ENCODE data around the gene PEAK1.
"Not testable (repeated sequence)": the region's sequence is repeated elsewhere in the genome, so short reads cannot be mapped to it uniquely, and the experiment has no call there.

Gene PEAK1

DNA sequence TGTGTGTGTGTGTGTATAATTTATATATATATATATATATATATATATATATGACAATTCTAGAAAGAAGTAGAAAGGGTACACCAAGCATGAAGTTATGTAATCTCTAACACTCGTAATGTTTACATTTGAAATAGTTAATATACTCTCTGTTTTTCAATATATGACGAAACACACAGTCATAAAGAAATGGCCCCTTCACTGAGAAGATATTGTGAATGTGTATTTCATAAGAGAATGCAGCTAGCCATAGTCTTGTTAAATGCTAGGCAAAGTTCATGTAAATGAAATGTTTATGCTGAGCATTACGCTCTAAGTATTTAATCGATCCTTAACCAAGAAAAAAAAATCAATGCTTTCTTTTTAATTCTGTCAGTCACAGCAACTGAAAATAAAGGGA is 194.3 kb downstream of the PEAK1 start:
- no peak for DNase-seq (ENCODE audit: low spot score)

DNA sequence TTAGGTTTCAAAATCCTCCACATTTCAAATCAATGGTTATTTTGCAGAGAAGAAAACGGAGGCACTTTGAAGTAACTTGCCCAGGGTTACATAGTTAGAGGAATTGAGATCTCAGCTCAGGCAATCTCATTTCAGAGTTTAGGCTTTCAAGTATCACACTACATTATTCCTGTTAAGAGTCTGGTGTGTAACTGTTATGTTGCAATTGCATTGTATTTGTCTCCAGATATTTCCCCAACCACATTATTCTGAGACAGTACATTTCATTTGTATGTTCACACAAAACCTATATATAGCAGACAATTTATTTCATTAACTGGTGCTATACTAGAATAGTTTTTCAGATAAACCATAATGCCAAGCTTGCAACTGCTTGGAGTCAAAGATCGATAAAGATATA is 194.8 kb downstream of the PEAK1 start:
- DNase-seq (ENCODE audit: low spot score), result no peak

DNA sequence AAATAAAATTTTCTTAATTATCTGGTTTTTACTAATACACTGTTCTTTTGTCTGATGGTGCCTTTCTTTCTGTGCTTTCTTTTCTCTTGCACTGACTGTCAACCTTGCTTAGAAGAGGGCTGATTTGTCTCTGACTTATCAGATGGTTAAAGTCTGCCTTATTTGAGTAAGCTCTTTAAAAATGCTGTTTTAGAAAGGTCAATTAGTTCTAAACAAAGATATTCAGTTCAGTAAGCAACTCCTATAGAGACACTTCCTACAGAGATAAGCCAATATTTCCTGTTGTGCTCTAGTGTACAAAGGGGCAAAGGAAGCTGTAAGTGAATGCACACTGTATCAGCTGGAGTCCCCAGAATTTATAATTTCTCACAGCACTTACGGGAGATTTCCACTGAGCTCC is 195.6 kb downstream of the PEAK1 start:
- no peak for DNase-seq (ENCODE audit: low spot score)

DNA sequence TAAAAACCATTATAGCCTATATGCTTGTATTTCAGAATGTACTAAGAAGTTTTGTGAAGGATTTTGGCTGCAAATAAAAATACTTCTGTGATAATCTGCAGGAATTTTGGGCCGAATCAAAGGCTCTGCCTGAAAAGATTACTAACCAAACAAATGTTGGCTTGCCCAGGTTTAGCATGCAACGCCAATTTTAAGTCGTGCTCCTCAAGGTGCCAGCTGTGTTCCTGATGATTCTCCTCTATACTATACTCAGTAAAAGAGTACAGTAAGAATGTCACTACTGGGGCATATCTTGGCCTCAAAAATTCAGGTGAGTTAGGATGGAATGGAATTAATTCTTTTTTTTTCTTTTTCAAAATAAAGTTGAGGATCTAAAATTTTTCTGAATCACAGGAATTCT is 198.2 kb downstream of the PEAK1 start:
- no peak for DNase-seq (ENCODE audit: low spot score)

DNA sequence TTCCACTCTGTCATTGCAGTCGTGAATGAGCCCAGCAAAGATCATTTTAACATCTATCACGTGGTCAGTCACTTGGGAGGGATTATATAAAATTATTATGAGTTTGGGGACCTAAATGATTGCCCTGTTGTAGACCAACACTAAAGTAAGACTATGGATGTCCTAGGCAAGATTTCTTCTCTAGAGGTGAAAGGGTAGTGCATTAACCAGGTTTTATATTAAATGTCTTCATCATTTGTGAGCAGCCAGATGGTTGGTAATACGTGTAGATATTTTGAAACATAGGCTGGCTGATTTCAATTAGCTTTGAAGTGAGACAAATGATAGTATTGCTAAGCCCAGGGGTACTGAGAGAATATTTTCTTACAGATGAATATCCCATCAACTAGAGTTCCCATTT is 198.7 kb downstream of the PEAK1 start:
- no peak for DNase-seq (ENCODE audit: low spot score)

DNA sequence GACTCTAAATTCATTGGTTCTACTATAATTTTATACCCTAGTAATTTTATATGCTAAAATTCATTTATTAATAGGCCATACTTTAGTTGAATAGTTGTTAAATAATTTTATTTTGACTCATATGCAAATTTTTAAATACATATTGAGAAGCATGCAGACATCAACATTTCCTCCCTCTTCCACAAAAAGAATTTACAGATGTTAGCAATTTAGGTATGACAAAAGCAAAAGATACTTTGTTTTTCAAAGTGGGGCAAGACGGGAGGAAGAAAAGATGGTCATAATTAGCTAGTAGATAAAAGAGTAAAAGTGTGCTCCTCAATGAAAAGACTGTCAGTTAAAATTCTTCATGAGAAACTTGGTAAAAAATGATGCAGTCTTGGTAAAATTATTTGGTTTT is 200.1 kb downstream of the PEAK1 start:
- no peak for DNase-seq (ENCODE audit: low spot score)

DNA sequence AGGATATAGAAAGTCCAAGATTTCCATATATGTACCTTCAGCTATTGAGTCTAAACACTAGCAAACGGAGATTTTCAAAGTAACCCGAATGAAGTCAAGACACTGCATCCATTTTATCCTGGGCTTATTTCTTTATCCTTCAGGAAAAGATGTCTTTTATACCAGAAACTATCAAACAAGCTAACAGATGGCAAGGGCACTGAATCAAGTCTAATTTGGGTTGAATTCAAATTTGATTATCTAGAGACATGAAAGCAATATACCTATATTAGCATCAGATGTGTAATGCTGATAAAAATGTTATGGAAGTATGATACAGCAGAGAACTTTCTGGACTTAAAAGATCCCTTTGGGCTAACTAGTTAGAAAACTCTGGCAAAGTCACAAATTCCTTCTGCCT is 210.7 kb downstream of the PEAK1 start:
- DNase-seq (ENCODE audit: low spot score), result no peak

DNA sequence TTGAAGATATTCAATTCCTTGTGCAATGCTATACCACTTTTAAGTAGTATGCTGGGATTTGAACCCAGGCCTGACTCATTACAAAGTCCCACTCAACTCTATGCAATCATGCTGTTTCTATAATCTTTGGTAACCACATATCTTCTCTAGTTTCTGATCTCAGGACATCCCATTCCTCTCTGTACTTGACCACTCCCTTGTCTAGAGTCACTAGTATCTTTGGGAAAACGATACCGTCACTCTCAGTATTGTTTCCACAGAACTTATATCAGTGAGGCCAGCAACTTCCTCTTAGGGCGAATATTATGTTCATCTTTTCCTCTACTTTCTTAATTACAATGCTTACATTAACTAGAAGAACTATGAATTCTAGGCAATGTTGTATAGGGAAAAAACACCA is 211.7 kb downstream of the PEAK1 start:
- no peak for DNase-seq (ENCODE audit: low spot score)

DNA sequence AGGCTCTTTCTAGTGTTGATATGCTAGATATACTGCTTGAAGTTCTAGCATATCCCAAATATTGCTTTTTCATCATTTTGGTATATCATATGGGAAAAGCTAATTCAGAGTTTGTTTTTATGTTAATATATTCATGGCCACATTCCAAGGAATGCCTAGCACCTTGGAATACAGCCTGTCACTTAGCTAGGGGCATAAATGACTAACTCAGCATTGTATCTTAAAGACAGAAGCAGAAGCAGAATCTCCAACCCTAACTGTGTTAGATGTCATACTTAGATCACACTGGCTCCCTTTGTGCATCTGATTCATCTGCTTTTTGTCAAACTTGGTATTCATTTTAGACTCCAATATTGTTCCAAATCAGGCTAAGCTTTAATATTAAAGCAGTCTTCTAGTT is 218.2 kb downstream of the PEAK1 start:
- DNase-seq (ENCODE audit: low spot score), result no peak

DNA sequence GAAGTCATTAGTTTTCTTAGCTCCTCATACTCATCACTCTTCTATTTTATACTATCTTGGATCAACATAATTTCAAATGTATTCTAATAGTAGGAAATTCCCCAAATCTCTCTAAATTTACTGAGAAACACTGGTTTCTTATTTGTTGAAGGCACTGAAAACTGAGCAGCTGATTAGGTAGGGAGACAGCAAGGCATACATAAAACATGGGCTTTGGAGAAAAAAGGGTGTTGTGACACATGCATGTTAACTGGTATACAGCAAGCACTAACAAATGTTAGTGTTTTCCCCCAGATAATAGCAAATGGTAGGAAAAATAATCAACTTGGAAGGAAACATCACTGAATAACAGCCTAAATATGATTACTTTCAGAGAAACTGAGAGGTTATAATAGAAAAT is 223.5 kb downstream of the PEAK1 start:
- no peak for DNase-seq (ENCODE audit: low spot score)

DNA sequence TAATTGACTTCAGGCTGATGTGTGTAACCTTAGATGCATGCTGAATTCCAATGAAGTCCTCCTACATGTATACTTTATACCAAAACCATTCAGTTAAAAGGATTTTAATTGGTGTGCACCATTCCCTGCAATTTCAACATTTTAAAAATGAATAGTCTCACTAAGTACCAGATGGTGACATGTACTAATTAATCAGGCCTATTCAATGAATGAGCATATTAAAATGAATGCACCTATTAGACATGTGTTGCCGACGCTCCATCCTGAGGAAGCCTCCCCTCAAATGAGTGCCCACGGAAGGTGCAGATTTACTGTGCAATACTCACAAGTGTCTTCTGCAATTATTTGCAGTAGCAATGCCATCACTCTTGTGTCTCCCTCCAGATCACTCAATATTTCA is 224.3 kb downstream of the PEAK1 start:
- no peak for DNase-seq (ENCODE audit: low spot score)

DNA sequence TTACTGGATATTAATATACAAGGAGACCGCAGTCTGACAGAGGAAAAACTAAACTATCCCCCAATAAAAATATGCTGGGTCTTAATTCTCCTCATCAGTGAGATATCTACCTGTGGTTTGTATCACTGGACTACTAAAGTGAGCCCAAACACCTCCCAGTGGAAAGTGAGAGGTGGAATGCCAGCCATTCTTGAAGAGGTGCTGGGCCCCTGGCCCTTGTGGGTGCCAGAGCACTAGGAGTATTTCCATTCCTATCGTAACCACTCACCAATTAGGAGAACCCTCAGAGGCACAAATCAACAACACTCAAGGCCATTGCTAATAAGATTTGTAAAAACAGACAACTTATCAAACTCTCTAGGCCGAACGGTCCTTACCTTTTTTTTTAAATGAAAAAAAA is 227.5 kb downstream of the PEAK1 start:
- no peak for DNase-seq (ENCODE audit: low spot score)

DNA sequence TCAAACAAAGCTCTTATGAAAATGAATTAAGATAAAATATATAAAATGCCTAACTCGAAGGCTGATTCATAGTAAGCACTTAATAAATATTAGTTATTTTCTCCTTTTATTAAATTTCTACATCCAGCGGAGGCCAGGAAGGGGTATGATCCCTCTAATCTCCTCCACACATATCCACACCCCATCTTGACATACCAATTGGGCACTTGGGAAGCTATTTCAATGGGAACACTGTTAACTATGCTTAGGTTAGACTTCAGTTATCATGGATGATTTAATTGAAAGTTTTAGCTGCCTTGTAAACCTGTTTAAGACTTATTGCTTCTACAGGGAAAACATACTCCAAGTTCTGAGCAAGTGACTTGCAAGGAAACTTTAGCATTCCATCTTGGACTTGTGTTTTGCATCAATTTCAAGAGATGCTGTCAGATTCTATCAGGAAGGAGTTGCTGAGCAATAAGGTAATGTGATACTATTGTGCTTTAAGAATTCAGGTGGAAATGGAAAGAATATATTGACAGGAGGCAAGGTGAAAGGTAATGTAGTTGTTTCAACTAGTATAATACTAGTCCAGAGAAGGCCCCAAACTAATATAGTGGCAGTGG is 228.6 kb downstream of the PEAK1 start:
- DNase-seq (ENCODE audit: low spot score), result no peak

DNA sequence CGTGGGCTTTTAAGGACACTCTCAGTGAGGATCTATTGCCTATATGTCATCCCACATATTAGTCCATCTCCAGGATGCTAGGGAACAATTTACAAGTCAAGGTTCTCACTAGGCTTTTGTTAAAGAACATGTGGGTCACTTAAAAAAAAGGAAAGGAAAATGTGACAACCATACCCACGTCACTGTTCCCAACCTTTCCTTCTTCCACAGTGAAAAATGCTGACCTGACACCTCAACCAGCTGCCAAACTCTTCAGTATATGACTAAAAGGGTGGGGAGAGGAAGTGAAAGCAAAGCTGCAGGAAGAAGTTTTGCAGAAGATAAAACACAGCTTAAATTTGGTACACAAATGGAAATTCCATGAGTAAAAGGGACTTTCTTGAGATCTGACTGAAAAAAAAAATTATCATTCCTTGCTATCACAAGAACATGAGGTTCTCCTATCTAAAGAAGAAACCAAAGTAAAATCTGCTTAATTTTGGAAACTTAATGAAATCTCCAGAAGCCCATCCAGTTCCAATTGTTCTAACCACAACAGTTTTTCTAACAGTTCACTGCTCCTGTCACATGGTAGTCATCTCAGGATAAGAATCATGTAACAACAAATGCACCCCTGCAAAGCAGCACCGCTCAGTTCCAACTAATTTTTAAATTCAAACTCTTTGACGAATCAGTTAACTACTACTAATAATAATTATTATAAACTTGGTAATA is 232.0 kb downstream of the PEAK1 start:
- DNase-seq (ENCODE audit: low spot score), result peak; percentile 92

DNA sequence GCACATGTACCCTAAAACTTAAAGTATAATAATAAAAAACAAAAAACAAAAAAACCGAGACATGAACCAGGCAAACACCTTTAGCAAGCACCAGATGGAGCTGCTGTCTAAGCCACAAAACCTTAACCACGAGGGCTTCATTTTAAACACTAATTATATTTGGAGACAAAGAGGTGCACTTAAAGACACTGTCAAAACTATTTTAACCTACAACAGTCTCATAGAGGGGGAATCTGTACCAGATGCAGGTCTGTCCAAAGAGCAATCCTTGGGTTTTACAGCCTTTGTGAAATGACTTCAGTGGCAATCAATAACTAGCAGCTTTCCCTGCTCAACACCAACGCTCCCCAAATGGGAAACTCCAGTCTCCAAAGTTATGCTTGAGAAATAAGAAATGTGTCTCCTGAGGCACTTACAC is 233.3 kb downstream of the PEAK1 start:
- DNase-seq (ENCODE audit: low spot score), result peak; percentile 61

DNA sequence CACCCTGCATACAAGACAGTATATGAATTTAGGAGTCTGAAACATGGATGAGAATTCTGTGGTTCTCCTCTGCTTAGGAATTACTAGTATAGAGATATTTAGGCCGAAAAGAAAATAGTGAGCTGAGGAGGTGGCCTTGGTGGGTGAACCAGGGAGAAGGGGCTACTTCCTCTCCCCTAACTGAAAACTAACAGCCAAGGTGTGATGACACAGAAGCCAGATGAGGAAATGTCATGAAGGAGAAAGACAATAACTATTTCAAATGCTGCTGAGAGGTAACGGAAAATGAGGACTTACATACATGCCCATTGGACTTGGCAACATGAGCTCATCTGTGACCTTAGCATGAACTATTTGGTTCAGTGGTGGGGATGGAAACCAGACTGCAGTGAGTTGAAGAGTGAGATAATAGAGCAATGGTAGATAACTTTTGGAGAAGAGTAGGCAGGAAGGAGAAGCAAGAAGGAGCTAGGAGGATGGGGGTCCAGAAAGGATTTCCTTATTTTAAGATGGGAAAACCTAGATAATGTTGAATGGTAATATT is 234.6 kb downstream of the PEAK1 start:
- no peak for DNase-seq (ENCODE audit: low spot score)

DNA sequence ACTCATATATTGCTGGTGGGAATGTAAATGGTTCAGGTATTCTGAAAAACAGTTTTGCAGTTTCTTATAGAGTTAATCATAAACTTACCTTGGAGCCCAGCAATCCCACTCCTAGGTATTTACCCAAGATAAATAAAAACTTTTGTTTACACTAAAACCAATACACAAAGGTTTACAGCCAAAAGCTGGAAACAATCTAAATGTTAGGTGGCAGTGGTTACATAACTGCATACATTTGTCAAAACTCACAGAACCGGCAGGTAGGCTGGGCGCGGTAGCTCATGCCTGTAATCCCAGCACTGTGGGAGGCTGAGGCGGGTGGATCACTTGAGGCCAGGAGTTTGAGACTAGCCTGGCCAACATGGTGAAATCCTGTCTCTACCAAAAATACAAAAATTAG is 235.6 kb downstream of the PEAK1 start:
- not testable (repeated sequence) for DNase-seq (ENCODE audit: low spot score)

DNA sequence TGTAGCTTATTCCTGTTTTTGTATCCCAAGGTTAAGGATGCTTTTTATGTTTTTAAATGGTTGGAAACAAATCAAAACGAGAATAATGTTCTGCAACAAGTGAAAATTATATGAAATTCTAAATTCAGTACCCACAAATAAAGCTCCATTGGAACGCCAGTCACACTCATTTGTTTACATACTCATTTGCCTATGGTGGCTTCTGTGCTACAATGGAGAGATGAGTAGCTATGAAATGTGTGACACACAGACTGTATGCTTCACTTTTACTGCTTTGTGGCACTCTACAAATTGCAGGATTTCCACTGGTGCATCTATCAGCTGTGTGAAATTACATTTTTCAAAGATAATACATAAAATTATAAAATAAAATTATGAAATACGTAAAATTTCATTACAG is 236.8 kb downstream of the PEAK1 start:
- DNase-seq (ENCODE audit: low spot score), result no peak

DNA sequence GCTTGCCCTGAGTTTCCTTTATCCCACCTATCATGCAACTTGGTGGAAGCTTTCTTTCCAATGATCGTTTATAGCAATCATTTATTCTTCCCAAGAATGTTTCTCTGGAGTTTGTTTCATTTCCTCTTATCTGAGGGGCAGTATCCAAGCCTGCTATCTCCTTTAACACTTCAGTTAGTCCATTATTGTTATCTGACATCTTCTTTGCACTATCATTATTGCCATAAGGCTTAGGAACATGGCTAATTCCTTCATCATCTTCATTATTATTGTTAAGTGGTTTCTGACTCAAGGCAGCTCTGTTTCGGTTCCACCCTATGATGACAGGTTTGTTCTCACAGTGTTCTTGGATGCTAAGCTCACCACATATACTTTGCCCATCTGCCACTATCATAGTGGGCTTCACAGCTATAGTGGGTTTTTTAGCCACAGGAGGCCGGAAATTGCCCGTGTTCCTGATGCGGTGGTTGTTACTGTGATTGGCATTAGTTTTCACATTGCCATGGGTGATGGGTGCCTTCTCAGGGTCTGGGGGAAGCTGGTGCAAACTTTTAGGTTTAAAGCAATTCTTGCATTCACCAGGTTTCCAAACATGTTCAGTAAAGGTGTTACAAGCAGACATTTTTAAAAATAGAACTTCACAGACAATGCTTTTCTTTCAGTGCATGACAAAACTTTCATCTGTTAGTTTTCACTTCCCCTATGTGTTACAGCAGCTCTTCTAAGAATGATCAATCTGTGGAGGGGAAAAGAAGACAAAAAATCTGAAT is 238.4 kb downstream of the PEAK1 start:
- no peak for DNase-seq (ENCODE audit: low spot score)

DNA sequence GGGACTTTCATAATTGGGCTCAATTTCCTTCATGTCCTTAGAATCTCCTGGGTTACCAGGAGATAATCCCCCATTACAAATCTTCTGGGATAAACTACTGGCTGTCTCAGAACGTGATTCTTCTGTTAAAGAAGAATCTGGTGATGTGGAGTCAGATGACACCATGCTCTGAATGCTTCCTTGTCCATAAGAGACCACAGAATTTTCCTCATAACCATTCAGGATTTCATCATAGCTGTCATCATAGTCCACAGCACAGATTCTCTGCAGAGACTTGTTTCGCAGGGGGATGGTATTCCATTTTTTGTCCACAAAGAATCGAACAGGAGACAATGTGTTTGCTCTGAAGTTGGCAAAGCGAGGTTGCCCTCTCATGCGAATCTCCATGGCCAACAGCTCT is 239.1 kb downstream of the PEAK1 start:
- no peak for DNase-seq (ENCODE audit: low spot score)

DNA sequence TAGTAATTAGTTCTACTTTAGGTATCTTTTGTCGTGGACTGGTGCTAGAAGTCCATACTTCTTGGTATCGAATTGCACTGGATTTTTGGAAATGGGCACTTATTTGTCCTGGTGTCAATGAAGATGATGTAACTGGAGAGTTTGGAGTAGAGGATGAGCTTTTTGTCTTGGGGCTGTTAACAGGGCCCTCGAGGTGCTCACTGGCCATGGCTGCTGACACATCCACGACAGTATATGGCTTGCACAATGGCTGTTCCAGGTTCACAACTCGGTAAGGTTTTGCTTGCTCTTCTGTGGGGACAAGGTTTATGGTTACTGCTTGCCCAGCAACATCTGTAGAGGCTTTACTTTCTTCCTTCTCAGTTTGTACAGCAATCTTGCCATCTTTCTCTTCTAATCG is 239.6 kb downstream of the PEAK1 start:
- no peak for DNase-seq (ENCODE audit: low spot score)

DNA sequence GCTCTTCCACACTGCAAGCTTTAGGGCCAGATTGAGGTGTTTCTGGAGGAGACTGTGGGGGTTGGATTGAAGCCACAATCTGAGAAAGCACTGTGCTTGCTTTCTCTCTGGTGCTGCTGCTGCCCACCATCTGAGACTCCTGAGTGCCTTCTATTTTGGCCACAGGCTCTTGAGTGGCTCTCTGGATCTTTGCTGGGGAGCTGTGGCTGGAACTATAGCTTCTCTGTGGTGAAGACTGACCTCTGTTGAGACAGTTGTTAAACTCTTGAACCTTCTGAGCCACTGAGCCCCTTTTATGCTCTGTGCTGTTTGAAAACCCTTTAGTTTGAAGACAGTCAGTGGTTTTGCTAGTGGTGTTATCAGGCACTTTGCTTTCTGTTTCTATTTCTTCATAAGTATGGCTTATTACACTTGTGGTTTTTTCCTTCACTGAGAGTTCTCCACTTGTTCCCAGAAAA is 240.3 kb downstream of the PEAK1 start:
- no peak for DNase-seq (ENCODE audit: low spot score)

DNA sequence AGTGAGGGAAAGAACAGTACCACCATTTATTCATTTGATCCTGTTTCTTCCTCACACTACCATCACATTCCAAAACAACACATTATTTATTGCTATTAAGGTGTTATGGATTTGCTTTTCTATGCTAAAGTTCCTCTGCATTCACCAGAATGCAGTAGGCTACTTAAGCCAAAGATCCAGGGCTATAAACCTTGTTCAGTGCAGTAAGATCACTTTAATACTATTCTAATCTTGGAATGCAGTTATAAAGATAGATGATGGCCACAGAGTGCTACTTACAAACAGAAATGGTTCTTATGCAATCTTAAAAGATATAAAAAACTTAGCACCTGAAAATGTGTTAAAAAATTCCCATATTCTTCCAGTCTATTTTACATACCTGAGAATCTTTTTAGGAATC is 241.5 kb downstream of the PEAK1 start:
- DNase-seq (ENCODE audit: low spot score), result no peak

Measured in pons (tissue), 1 donor.